Heart right ventricle (tissue), 16 donors: Measurements from ENCODE around the gene MIS18BP1. TPM values are rescaled to one million over a fixed set of nuclear protein-coding genes. Genes with fewer than 3 reads are reported as not detected.

Experiments
- ATAC-seq, 8 donors: fragments of 200-7000 bp; cut with Tn5 transposase; one replicate each; pipeline ENCODE4 v1.9.1; 2020; ENCODE audit warnings: mild to moderate bottlenecking in 8 of 8, moderate library complexity in 8 of 8, moderate number of reproducible peaks in 1 of 8
- DNase-seq, 2 donors: peaks; one replicate each; pipeline ENCODE4 v3.0.0-alpha.2; 2020
- H3K27ac ChIP-seq, 10 donors: fragments of 200-600 bp; sonication (generic) in 2 of 10; one replicate each; pipeline versions ENCODE4 v1.5.0 to v1.8.0; 2020 to 2022; ENCODE audit warnings: mild to moderate bottlenecking in 3 of 10
- H3K27me3 ChIP-seq, 7 donors: fragments of 200-600 bp; one replicate each; pipeline ENCODE4 v1.8.0; 2021 to 2022; ENCODE audit warnings: mild to moderate bottlenecking in 2 of 7
- H3K36me3 ChIP-seq, 9 donors: fragments of 200-600 bp; sonication (generic) in 1 of 9; one replicate each; pipeline versions ENCODE4 v1.5.0 to v1.8.0; 2020 to 2022; ENCODE audit warnings: mild to moderate bottlenecking in 2 of 9
- H3K4me1 ChIP-seq, 9 donors: fragments of 200-600 bp; sonication (generic) in 1 of 9; one replicate each; pipeline versions ENCODE4 v1.5.0 to v1.8.0; 2020 to 2022; ENCODE audit warnings: mild to moderate bottlenecking in 4 of 9
- H3K4me3 ChIP-seq, 10 donors: fragments of 200-600 bp; sonication (generic) in 2 of 10; one replicate each; pipeline versions ENCODE4 v1.5.0 to v1.8.0; 2020 to 2022; ENCODE audit warnings: mild to moderate bottlenecking in 7 of 10, moderate library complexity in 2 of 10
- H3K9me3 ChIP-seq, 11 donors: fragments of 200-600 bp in 10 of 11; sonication (generic) in 2 of 11; one replicate each; pipeline versions ENCODE4 v1.5.0 to v1.8.0; 2013 to 2022; ENCODE audit warnings: mild to moderate bottlenecking in 2 of 11, control low read depth in 1 of 11, moderate library complexity in 1 of 11
- WGBS, 2 donors: extraction: QIAGEN DNeasy Blood & Tissue Kit; methylation state at CpG; one replicate each; pipeline ENCODE4 v1.1.7; 2013; ENCODE audit warnings: inconsistent platforms in 1 of 2; 5-methylcytosine and 5-hydroxymethylcytosine counted together
- intact Hi-C, 10 donors: fragments of 100-400 bp; cut with DNase I; formaldehyde crosslinking; loops; one replicate each; pipeline versions ENCODE4 v1.11.1 to v1.14.2; 2022
- polyA plus RNA-seq, 2 donors: library from polyadenylated mRNA; stranded (reverse); fragments of 200-250 nt; gene quantifications; one replicate each; pipeline ENCODE4 v1.2.3, GENCODE V29; 2013
- total RNA-seq, 10 donors: library from RNA; stranded (reverse); fragmentation: NEBNext Ultra II Directional in 3 of 10; extraction: Animal tissue kit (Norgen Biotek cat#: 25700) in 3 of 10; gene quantifications; one replicate each; pipeline versions ENCODE4 v1.2.1 to v1.2.4, GENCODE V29; 2021 to 2023
- TF ChIP-seq, protein P1 (sequence below), 9 donors: fragments of 200-600 bp; sonication (generic) in 2 of 9; IDR thresholded peaks; one replicate each; pipeline versions ENCODE4 v1.5.0 to v1.8.0; 2021 to 2022; ENCODE audit warnings: antibody characterized with exemption in 9 of 9, mild to moderate bottlenecking in 5 of 9, moderate library complexity in 1 of 9
- donor health status: Arrhythmogenic right ventricular cardiomyopathy.
- donor health status: ischemic (EF 13 %, LVEDD 7.1; RV severe dilation, severe dysfunction).
- donor health status: healthy with polysubstance abuse.
- donor health status: DM: no; HTN: yes; CAD: no.
- donor health status: DM: no; HTN: no; CAD: no.
- donor health status: ischemic (EF 25% LVEDD 6.9; RV normal size, moderate dysfunction).
- donor health status: ischemic (EF 25% LVEDD 5.7; RV mildly dilated, moderate dysfunction).
- donor health status: healthy.
- donor health status: DM: yes; HTN: yes; CAD: no.
- donor health status: Ischemic cardiomyopathy.
- donor health status: ischemic (EF 35%, LVEDD 5.7; RV mildly dilated, moderate dysfunction).
- donor health status: nonischemic (EF 11% LVEDD 7.7; RV severe dilation, severe dysfunction).
- donor health status: DM: yes; HTN: yes; CAD: no.
- donor health status: PGD.
- donor health status: ischemic (EF 29% LVEDD 5.4; RV normal size, mild dysfunction).
- donor health status: nonischemic (EF 23%, LVEDD 6.1; RV moderate dilation, normal function).

Gene MIS18BP1
- total and polyA plus RNA-seq, 12 donors, result 2.4 to 11.2 (median 7.4) TPM

DNA sequence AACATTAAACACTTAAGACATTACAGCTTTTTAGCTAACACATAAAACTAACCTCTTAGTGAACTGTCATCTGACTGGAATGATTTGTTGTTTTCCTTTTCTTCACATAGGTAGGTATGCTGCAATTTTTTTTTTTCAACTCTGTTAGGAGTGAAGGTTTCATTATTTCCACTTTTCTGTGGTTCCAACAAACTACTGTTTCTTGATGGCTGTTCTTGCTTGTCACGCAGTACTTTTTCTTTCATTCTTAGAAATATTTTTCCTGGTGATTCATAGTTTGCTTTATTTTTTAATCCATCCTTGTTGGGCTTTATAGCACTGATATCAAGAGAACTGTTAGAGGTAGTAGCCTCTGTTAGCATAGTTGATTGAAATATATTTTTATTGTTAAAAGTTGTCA lies 6.3 kb downstream of the MIS18BP1 start:
- ATAC-seq (no peak), DNase-seq (no peak)
- Histone ChIP-seq H3K4me3 (no peak overlapping the region), H3K9me3 (no peaks in the 10 kb centered on the region), H3K4me1 (peaks cover 0 to 88% (median 19%) of the 10 kb centered on the region in 9 donors), H3K36me3 (peaks cover 0 to 4% (median 0%) of the 10 kb centered on the region in 9 donors), H3K27ac (no peak overlapping the region), H3K27me3 (no peaks in the 10 kb centered on the region)
- TF ChIP-seq, protein P1, sequence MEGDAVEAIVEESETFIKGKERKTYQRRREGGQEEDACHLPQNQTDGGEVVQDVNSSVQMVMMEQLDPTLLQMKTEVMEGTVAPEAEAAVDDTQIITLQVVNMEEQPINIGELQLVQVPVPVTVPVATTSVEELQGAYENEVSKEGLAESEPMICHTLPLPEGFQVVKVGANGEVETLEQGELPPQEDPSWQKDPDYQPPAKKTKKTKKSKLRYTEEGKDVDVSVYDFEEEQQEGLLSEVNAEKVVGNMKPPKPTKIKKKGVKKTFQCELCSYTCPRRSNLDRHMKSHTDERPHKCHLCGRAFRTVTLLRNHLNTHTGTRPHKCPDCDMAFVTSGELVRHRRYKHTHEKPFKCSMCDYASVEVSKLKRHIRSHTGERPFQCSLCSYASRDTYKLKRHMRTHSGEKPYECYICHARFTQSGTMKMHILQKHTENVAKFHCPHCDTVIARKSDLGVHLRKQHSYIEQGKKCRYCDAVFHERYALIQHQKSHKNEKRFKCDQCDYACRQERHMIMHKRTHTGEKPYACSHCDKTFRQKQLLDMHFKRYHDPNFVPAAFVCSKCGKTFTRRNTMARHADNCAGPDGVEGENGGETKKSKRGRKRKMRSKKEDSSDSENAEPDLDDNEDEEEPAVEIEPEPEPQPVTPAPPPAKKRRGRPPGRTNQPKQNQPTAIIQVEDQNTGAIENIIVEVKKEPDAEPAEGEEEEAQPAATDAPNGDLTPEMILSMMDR (IDR thresholded peaks at IDR 0.05), result no peak
- 83 to 92% methylated on average over 1 of the region's 1 CpG for WGBS, 2 donors
- intact Hi-C loops, result no loop called here

GRCh38 chr14:45246151-45246550 lies 6.9 kb downstream of the MIS18BP1 start:
- peaks cover 0 to 83% (median 14%) of the 10 kb centered on the region in 9 donors for H3K4me1 ChIP-seq
- no peaks in the 10 kb centered on the region for H3K27me3 ChIP-seq
- H3K36me3 ChIP-seq, result peaks cover 0 to 4% (median 0%) of the 10 kb centered on the region in 9 donors
- TF ChIP-seq, protein P1 (IDR thresholded peaks at IDR 0.05), result no peak
- WGBS, 2 donors, result 82 to 83% methylated on average over 3 of the region's 3 CpGs
- DNase-seq (no peak), ATAC-seq (no peak)
- no peak overlapping the region for H3K27ac ChIP-seq
- H3K9me3 ChIP-seq, result no peaks in the 10 kb centered on the region
- no peak overlapping the region for H3K4me3 ChIP-seq
- intact Hi-C loops, result no loop called here

DNA sequence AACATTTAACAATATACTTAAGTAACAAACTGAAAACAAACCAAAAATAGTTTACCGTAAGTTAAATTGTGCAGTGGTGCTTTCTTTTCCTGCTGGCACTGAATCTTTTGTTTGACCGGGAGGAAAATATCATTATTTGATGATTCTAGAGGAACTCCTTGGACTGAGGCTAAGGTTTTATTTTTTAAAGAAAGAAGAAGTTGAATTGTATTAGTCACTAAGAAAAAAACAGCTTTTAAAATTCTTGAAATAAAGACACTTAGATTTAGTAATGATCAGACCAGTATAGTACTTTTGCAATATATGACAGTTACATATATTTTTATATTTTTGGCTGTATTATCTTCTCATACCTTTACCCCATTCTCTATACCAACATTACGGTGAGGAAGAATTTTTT lies 10.3 kb downstream of the MIS18BP1 start:
- WGBS, 2 donors, result 62 to 67% methylated on average over 3 of the region's 3 CpGs
- Histone ChIP-seq H3K27me3 (no peaks in the 10 kb centered on the region), H3K36me3 (peaks cover 0 to 18% (median 0%) of the 10 kb centered on the region in 9 donors), H3K27ac (peak overlapping the region in 6 of 10 donors; percentile 33 to 67 (median 53)), H3K9me3 (no peaks in the 10 kb centered on the region), H3K4me3 (peak overlapping the region in 5 of 10 donors; percentile 10 to 35 (median 22)), H3K4me1 (peaks cover 0 to 48% (median 0%) of the 10 kb centered on the region in 9 donors)
- intact Hi-C loops, result no loop called here
- ATAC-seq (no peak), DNase-seq (no peak)
- TF ChIP-seq, protein P1 (IDR thresholded peaks at IDR 0.05), result no peak

GRCh38 chr14:45238988-45239387 lies 14.0 kb downstream of the MIS18BP1 start:
- no peaks in the 10 kb centered on the region for H3K9me3 ChIP-seq
- H3K4me1 ChIP-seq, result peaks cover 0 to 20% (median 0%) of the 10 kb centered on the region in 9 donors
- H3K27me3 ChIP-seq, result no peaks in the 10 kb centered on the region
- TF ChIP-seq, protein P1 (IDR thresholded peaks at IDR 0.05), result no peak
- no peak overlapping the region for H3K27ac ChIP-seq
- H3K4me3 ChIP-seq, result no peak overlapping the region
- DNase-seq (no peak), ATAC-seq (no peak)
- H3K36me3 ChIP-seq, result peaks cover 0 to 54% (median 6%) of the 10 kb centered on the region in 9 donors
- intact Hi-C loops, result no loop called here
- 91 to 95% methylated on average over 2 of the region's 2 CpGs for WGBS, 2 donors
